H9 (cell line): Measurements from ENCODE around the gene ANKMY1. TPM values are rescaled to one million over a fixed set of nuclear protein-coding genes. Genes with fewer than 3 reads are reported as not detected.

Experiments
- DNase-seq: peaks from one replicate; pipeline ENCODE4 v3.0.0-alpha.2; 2017
- H2AFZ ChIP-seq: one replicate; pipeline ENCODE4 v1.6.1; 2013; ENCODE audit warnings: mild to moderate bottlenecking, low read length, control low read depth, moderate library complexity
- H2AK5ac ChIP-seq: 2 replicates; pipeline ENCODE4 v1.6.1; 2013; ENCODE audit warnings: low read length, control low read depth, mixed read lengths; ENCODE audit not compliant: insufficient read length
- H2BK120ac ChIP-seq: one replicate; pipeline ENCODE4 v1.6.1; 2013; ENCODE audit warnings: low read depth, mild to moderate bottlenecking, low read length, control low read depth, inconsistent platforms; ENCODE audit not compliant: poor library complexity, severe bottlenecking
- H2BK12ac ChIP-seq: 2 replicates; pipeline ENCODE4 v1.6.1; 2013; ENCODE audit warnings: low read length, control low read depth, mixed read lengths, low read depth; ENCODE audit not compliant: insufficient read length
- H2BK15ac ChIP-seq: 2 replicates; pipeline ENCODE4 v1.6.1; 2013; ENCODE audit warnings: low read depth, low read length, control low read depth
- H2BK20ac ChIP-seq: one replicate; pipeline ENCODE4 v1.6.1; 2013; ENCODE audit warnings: low read depth, mild to moderate bottlenecking, low read length, control low read depth, inconsistent platforms; ENCODE audit not compliant: poor library complexity, severe bottlenecking
- H2BK5ac ChIP-seq: 2 replicates; pipeline ENCODE4 v1.6.1; 2013; ENCODE audit warnings: low read length, control low read depth, mixed read lengths; ENCODE audit not compliant: insufficient read length
- H3K14ac ChIP-seq: 2 replicates; pipeline ENCODE4 v1.6.1; 2013; ENCODE audit warnings: low read length, control low read depth; ENCODE audit not compliant: insufficient read depth
- H3K18ac ChIP-seq: 2 replicates; pipeline ENCODE4 v1.6.1; 2013; ENCODE audit warnings: low read depth, mild to moderate bottlenecking, mixed read lengths, low read length, control low read depth; ENCODE audit not compliant: insufficient read length
- H3K23ac ChIP-seq: 2 replicates; pipeline ENCODE4 v1.6.1; 2013; ENCODE audit warnings: low read length, control low read depth, mixed read lengths, low read depth; ENCODE audit not compliant: insufficient read length
- H3K23me2 ChIP-seq: 2 replicates; pipeline ENCODE4 v1.6.1; 2013; ENCODE audit warnings: low read depth, mild to moderate bottlenecking, mixed read lengths, low read length, control low read depth; ENCODE audit not compliant: insufficient read length, poor library complexity, severe bottlenecking
- H3K27ac ChIP-seq: 2 replicates; pipeline ENCODE4 v1.5.1; 2013; ENCODE audit warnings: low read length, control low read depth, mixed read lengths, low read depth; ENCODE audit not compliant: insufficient read length
- H3K27me3 ChIP-seq: 2 replicates; pipeline ENCODE4 v1.6.1; 2013; ENCODE audit warnings: low read length, control low read depth, inconsistent platforms; ENCODE audit not compliant: insufficient read depth
- H3K4ac ChIP-seq: 2 replicates; pipeline ENCODE4 v1.6.1; 2013; ENCODE audit warnings: low read depth, mild to moderate bottlenecking, control low read depth, inconsistent platforms, low read length, moderate library complexity
- H3K4me1 ChIP-seq: 2 replicates; pipeline ENCODE4 v1.6.1; 2013; ENCODE audit warnings: low read length, control low read depth, inconsistent platforms; ENCODE audit not compliant: insufficient read depth
- H3K4me2 ChIP-seq: 2 replicates; pipeline ENCODE4 v1.6.1; 2013; ENCODE audit warnings: low read length, control low read depth, mixed read lengths; ENCODE audit not compliant: insufficient read length, insufficient read depth
- H3K56ac ChIP-seq: 2 replicates; pipeline ENCODE4 v1.6.1; 2013; ENCODE audit warnings: low read depth, mild to moderate bottlenecking, mixed read lengths, low read length, control low read depth; ENCODE audit not compliant: insufficient read length
- H3K79me1 ChIP-seq: 2 replicates; pipeline ENCODE4 v1.6.1; 2013; ENCODE audit warnings: low read depth, mild to moderate bottlenecking, moderate library complexity, low read length, control low read depth, inconsistent platforms; ENCODE audit not compliant: insufficient read depth, poor library complexity, severe bottlenecking
- H3K79me2 ChIP-seq: 2 replicates; pipeline ENCODE4 v1.6.1; 2013; ENCODE audit warnings: low read length, control low read depth, inconsistent platforms; ENCODE audit not compliant: insufficient read depth
- H3K9ac ChIP-seq: 2 replicates; pipeline ENCODE4 v1.6.1; 2013; ENCODE audit warnings: low read length, control low read depth, mixed read lengths; ENCODE audit not compliant: insufficient read length; ENCODE audit errors: extremely low read depth
- H3K9me3 ChIP-seq: one replicate; pipeline ENCODE4 v1.6.1; 2013; ENCODE audit warnings: low read depth, low read length, inconsistent platforms; ENCODE audit not compliant: control insufficient read depth
- H3T11ph ChIP-seq: one replicate; pipeline ENCODE4 v1.6.1; 2013; ENCODE audit warnings: mild to moderate bottlenecking, low read length, control low read depth, inconsistent platforms
- H4K20me1 ChIP-seq: one replicate; pipeline ENCODE4 v1.6.1; 2013; ENCODE audit not compliant: control insufficient read depth, insufficient read length, insufficient read depth
- H4K5ac ChIP-seq: 2 replicates; pipeline ENCODE4 v1.6.1; 2013; ENCODE audit warnings: low read depth, mild to moderate bottlenecking, mixed read lengths, low read length, control low read depth; ENCODE audit not compliant: insufficient read length
- H4K8ac ChIP-seq: replicated peaks from 2 replicates; pipeline ENCODE4 v1.6.1; 2013; ENCODE audit warnings: low read length, control low read depth, mixed read lengths, low read depth; ENCODE audit not compliant: insufficient read length
- H4K91ac ChIP-seq: 2 replicates; pipeline ENCODE4 v1.6.1; 2013; ENCODE audit warnings: low read depth, mild to moderate bottlenecking, moderate library complexity, mixed read lengths, low read length, control low read depth; ENCODE audit not compliant: insufficient read length
- H3K27ac Mint-ChIP-seq, 3 experiments: 2 replicates in 2 of 3; 3 replicates in 1 of 3; pipeline ENCODE4 v1.8.0; 2020 to 2021; ENCODE audit warnings: mixed read lengths in 3 of 3, mild to moderate bottlenecking in 1 of 3, moderate library complexity in 1 of 3
- H3K27me3 Mint-ChIP-seq: 2 replicates; pipeline ENCODE4 v1.8.0; 2021; ENCODE audit warnings: low read depth, mild to moderate bottlenecking, moderate library complexity, mixed read lengths
- H3K36me3 Mint-ChIP-seq, 3 experiments: 2 replicates in 2 of 3; 3 replicates in 1 of 3; pipeline ENCODE4 v1.8.0; 2020 to 2021; ENCODE audit warnings: low read depth in 3 of 3, mixed read lengths in 3 of 3; ENCODE audit not compliant: insufficient read depth in 1 of 3
- H3K4me1 Mint-ChIP-seq, 2 experiments: 2 replicates each; pipeline ENCODE4 v1.8.0; 2020; ENCODE audit warnings: mixed read lengths in 2 of 2
- H3K4me3 Mint-ChIP-seq, 2 experiments: 2 replicates in 1 of 2; 3 replicates in 1 of 2; pipeline ENCODE4 v1.8.0; 2020 to 2021; ENCODE audit warnings: mild to moderate bottlenecking in 2 of 2, mixed read lengths in 2 of 2, moderate library complexity in 1 of 2
- H3K9me3 Mint-ChIP-seq, 2 experiments: 2 replicates in 1 of 2; 3 replicates in 1 of 2; pipeline ENCODE4 v1.8.0; 2020; ENCODE audit warnings: mild to moderate bottlenecking in 2 of 2, mixed read lengths in 2 of 2, moderate library complexity in 1 of 2
- CTCF ChIP-seq: fragments of 200-600 bp; sonication (generic); conservative IDR thresholded peaks from 3 replicates; pipeline ENCODE4 v1.8.0; 2021; ENCODE audit warnings: antibody characterized with exemption, mild to moderate bottlenecking
- WGBS: extraction: QIAGEN DNeasy Blood & Tissue Kit; methylation state at CpG from one replicate; pipeline ENCODE4 v1.1.7; 2013; ENCODE audit warnings: missing lambda C conversion rate, low lambda C conversion rate, mixed read lengths; ENCODE audit not compliant: insufficient read length; ENCODE audit errors: extremely low coverage; 5-methylcytosine and 5-hydroxymethylcytosine counted together
- total RNA-seq: library from RNA; stranded (reverse); gene quantifications from 2 replicates; pipeline ENCODE4 v1.2.1, GENCODE V29; 2021

ANKMY1 gene
- total RNA-seq, 1 experiment from 2014 or later: 13.7 TPM

- no peak overlapping the region for H3K9ac ChIP-seq
- Mint-ChIP-seq H3K27ac (no peak overlapping the region), H3K9me3 (no peaks in the 10 kb centered on the region), H3K36me3 (peaks cover 0 to 18% (median 16%) of the 10 kb centered on the region in 3 experiments; a peak in 6 of 7 replicates), H3K27me3 (peaks cover 9% of the 10 kb centered on the region), H3K4me3 (no peak overlapping the region), H3K4me1 (peaks cover 18 to 24% of the 10 kb centered on the region in 2 experiments)
- no peak overlapping the region for H3K56ac ChIP-seq
- H3K4me2 ChIP-seq: no peak overlapping the region
- H4K20me1 ChIP-seq: no peaks in the 10 kb centered on the region
- H3K79me1 ChIP-seq: no peaks in the 10 kb centered on the region
- no peak overlapping the region for H3K27ac ChIP-seq
- H2BK12ac ChIP-seq: no peak overlapping the region
- H3K9me3 ChIP-seq: no peaks in the 10 kb centered on the region
- no peak overlapping the region for H4K91ac ChIP-seq
- no peak overlapping the region for H4K8ac ChIP-seq
- no peak overlapping the region for H2BK20ac ChIP-seq
- no CpG with 5 or more reads among the region's 16 CpGs for WGBS
- no peak overlapping the region for H3K23ac ChIP-seq
- H2AFZ ChIP-seq: no peak overlapping the region
- no peaks in the 10 kb centered on the region for H3K79me2 ChIP-seq
- no peak overlapping the region for H3K4ac ChIP-seq
- no peaks in the 10 kb centered on the region; the same call in 1 of the 2 replicates for H3K27me3 ChIP-seq
- H2BK15ac ChIP-seq: no peak overlapping the region
- H2AK5ac ChIP-seq: no peak overlapping the region
- TF ChIP-seq CTCF: peak; percentile 25; the same call in 2 of the 3 replicates
- peak; percentile 22 for DNase-seq
- no peaks in the 10 kb centered on the region; the same call in 1 of the 2 replicates for H3K4me1 ChIP-seq
- no peak overlapping the region for H2BK5ac ChIP-seq
- H2BK120ac ChIP-seq: no peak overlapping the region
- H3K18ac ChIP-seq: no peak overlapping the region
- no peak overlapping the region for H4K5ac ChIP-seq
- no peaks in the 10 kb centered on the region for H3K23me2 ChIP-seq
- no peak overlapping the region for H3K14ac ChIP-seq
- H3T11ph ChIP-seq: no peak overlapping the region
Measured at GRCh38 chr2:240460781-240461431, 96.9 kb downstream of the ANKMY1 start.
